Measurements from ENCODE around the gene NKX1-2.

- TF ChIP-seq, protein P1, sequence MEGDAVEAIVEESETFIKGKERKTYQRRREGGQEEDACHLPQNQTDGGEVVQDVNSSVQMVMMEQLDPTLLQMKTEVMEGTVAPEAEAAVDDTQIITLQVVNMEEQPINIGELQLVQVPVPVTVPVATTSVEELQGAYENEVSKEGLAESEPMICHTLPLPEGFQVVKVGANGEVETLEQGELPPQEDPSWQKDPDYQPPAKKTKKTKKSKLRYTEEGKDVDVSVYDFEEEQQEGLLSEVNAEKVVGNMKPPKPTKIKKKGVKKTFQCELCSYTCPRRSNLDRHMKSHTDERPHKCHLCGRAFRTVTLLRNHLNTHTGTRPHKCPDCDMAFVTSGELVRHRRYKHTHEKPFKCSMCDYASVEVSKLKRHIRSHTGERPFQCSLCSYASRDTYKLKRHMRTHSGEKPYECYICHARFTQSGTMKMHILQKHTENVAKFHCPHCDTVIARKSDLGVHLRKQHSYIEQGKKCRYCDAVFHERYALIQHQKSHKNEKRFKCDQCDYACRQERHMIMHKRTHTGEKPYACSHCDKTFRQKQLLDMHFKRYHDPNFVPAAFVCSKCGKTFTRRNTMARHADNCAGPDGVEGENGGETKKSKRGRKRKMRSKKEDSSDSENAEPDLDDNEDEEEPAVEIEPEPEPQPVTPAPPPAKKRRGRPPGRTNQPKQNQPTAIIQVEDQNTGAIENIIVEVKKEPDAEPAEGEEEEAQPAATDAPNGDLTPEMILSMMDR (conservative IDR thresholded peaks at IDR 0.05; ENCODE audit: low read depth, low read length) = no peak
- no peak for TF ChIP-seq EZH2 (IDR thresholded peaks at IDR 0.05; ENCODE audit: borderline replicate concordance, low read depth, low read length, poor library complexity, severe bottlenecking)
Observed at GRCh38 chr10:124495162-124495561, 45.3 kb upstream of the NKX1-2 start.
